Epidermal melanocyte (primary cell): ENCODE measurements around the gene BCAS3.
"Not testable (repeated sequence)": the region's sequence is repeated elsewhere in the genome, so short reads cannot be mapped to it uniquely, and the experiment has no call there.

ENCODE experiments used
- DNase-seq: peaks from one replicate; pipeline ENCODE4 v3.0.0; 2011; ENCODE audit warnings: low spot score; ENCODE audit not compliant: insufficient read length

BCAS3 gene

DNA sequence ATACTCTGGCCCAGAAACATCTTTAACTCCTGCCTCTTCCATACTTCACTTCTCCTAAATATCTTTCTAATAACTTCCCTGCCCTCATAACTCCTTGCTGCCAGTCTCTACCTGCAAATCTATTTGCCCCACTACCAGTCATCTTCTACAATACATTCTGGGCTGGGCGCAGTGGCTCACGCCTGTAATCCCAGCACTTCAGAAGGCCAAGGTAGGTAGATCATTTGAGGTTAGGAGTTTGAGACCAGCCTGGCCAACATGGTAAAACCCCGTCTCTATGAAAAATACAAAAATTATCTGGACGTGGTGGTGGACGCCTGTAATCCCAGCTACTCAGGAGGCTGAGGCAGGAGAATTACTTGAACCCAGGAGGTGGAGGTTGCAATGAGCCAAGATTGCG, 763.9 kb downstream of the BCAS3 start:
- not testable (repeated sequence) for DNase-seq

DNA sequence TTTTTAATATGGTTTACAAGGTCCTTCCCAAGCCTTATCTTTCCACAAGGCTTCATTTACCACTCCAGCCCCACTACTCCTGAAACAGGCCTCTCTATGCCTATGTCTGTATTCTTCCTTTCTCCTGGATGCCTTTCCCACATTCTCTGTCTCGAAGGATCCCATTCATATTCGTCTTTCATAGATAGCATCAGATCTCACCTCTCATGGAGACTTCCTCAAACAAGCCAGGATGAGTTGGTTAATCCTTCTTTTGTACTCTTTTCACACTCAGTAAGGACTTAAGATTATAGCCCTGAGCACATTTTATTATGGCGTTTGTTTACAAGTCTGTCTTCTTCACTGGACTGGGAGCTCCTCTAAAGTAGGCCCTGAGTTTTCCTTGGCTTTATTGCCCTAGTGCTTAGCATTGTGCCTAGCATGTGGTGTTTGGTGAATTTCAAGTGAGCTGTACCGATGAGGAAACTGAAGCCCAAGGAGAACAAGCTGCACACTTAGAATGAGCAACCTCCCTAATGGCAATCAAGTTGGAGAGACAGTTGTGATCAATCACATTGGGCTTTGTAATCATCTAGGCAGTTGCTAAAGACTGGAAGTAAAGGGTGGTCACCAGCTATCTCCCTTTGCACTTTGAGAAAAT, 764.6 kb downstream of the BCAS3 start:
- DNase-seq, result no peak
